H1 (cell line): ENCODE results near the gene RNF149. TPM values are rescaled to one million over a fixed set of nuclear protein-coding genes. Genes with fewer than 3 reads are reported as not detected.

Experiments used
- polyA plus RNA-seq, 7 experiments: library from polyadenylated mRNA; depleted of rRNA in 3 of 7; stranded (reverse) in 5 of 7; unstranded in 2 of 7; fragments of >200 nt in 5 of 7; fragments of 200-250 nt in 2 of 7; gene quantifications; 1 replicate in 5 of 7; 2 replicates in 1 of 7; 4 replicates in 1 of 7; pipeline versions ENCODE4 v1.2.1 to v1.2.3, GENCODE V29; 2011 to 2013; ENCODE audit warnings: missing spikeins in 2 of 7, mixed read lengths in 2 of 7
- total RNA-seq: library from RNA; stranded (reverse); fragmentation: NEBNext Ultra II Directional; extraction: Animal tissue kit (Norgen Biotek cat#: 25700); gene quantifications from 2 replicates; pipeline ENCODE4 v1.2.1, GENCODE V29; 2021
- TF ChIP-seq, protein P1 (sequence below), 3 experiments: IDR thresholded peaks; 1 replicate in 2 of 3; 2 replicates in 1 of 3; pipeline versions ENCODE4 v1.5.1 to v1.6.1; 2011; ENCODE audit warnings: low read length in 3 of 3, mild to moderate bottlenecking in 3 of 3, inconsistent platforms in 2 of 3, low read depth in 1 of 3, moderate library complexity in 1 of 3; ENCODE audit not compliant: insufficient read depth in 1 of 3; ENCODE audit errors: control extremely low read depth in 1 of 3

Gene RNF149
- total and polyA plus RNA-seq, 2 of the 8 experiments (the other 6 are each of a cell fraction or from before 2014, with no cell fraction given), result 16.6 to 28.2 TPM

DNA sequence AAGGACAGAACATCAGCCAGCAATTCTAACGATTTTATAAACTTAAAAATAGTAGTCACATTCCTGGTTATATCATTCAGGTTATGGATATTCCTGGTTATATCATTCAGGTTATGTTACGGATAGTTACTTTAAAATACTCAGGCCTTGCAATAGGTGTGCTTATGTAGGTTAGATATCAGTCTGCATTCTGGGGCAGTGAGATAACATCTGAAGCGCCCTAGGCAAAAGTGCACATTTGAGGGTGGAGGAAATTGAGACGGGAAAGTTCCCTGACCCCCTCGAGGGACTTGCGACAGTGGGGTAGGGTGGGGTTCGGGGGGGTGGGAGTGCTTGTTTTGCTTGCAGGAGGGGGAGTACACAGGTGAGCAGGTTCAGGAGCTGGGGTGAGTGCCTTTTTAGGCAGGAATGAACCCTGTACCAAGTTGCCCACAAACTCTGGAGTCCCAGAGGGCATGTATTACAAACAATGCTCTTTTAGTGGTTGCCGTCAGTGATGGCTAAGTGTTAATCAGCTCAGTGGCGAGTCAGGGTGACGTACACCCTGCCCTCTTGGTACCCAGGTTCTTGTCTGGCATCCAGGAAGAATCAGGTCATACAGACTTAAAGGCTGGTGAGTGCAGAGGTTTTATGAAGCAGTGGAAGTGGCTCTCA lies 47.0 kb upstream of the RNF149 start (continued):
- TF ChIP-seq, protein P1, sequence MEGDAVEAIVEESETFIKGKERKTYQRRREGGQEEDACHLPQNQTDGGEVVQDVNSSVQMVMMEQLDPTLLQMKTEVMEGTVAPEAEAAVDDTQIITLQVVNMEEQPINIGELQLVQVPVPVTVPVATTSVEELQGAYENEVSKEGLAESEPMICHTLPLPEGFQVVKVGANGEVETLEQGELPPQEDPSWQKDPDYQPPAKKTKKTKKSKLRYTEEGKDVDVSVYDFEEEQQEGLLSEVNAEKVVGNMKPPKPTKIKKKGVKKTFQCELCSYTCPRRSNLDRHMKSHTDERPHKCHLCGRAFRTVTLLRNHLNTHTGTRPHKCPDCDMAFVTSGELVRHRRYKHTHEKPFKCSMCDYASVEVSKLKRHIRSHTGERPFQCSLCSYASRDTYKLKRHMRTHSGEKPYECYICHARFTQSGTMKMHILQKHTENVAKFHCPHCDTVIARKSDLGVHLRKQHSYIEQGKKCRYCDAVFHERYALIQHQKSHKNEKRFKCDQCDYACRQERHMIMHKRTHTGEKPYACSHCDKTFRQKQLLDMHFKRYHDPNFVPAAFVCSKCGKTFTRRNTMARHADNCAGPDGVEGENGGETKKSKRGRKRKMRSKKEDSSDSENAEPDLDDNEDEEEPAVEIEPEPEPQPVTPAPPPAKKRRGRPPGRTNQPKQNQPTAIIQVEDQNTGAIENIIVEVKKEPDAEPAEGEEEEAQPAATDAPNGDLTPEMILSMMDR (IDR thresholded peaks at IDR 0.05; ENCODE audit: control extremely low read depth in 1 of 3, insufficient read depth in 1 of 3, low read depth in 1 of 3, low read length in 3 of 3), result no peak
